WTC11 (cell line): ENCODE results near the gene ENTREP3. TPM values are rescaled to one million over a fixed set of nuclear protein-coding genes. Genes with fewer than 3 reads are reported as not detected.

ENCODE experiments used
- ATAC-seq: fragments of 200-7000 bp; cut with Tn5 transposase; 2 replicates; pipeline ENCODE4 v1.10.0; 2021; ENCODE audit warnings: mild to moderate bottlenecking, moderate library complexity
- CTCF ChIA-PET: fragments of 300-600 bp; sonication (Branson Sonifier 250); formaldehyde crosslinking; loops from one replicate; lab custom pipeline; 2021; ENCODE audit warnings: antibody characterized with exemption; lab: Charles Lee
- POLR2A ChIA-PET: fragments of 350-600 bp; sonication (Branson Sonifier 250); formaldehyde crosslinking; loops from one replicate; lab custom pipeline; 2021; ENCODE audit warnings: antibody characterized with exemption; lab: Charles Lee
- DNase-seq: peaks from one replicate; pipeline ENCODE4 v3.0.0; 2021; ENCODE audit warnings: low spot score
- H3K27ac Mint-ChIP-seq: 2 replicates; pipeline ENCODE4 v1.8.0; 2021; ENCODE audit warnings: mixed read lengths
- H3K27me3 Mint-ChIP-seq: 2 replicates; pipeline ENCODE4 v1.8.0; 2021; ENCODE audit warnings: low read depth, mild to moderate bottlenecking, moderate library complexity, mixed read lengths
- H3K36me3 Mint-ChIP-seq: 2 replicates; pipeline ENCODE4 v1.8.0; 2021; ENCODE audit warnings: mixed read lengths
- H3K4me1 Mint-ChIP-seq: 2 replicates; pipeline ENCODE4 v1.8.0; 2022; ENCODE audit warnings: mixed read lengths
- H3K4me3 Mint-ChIP-seq: 2 replicates; pipeline ENCODE4 v1.8.0; 2021; ENCODE audit warnings: mild to moderate bottlenecking, moderate library complexity, mixed read lengths
- H3K9me3 Mint-ChIP-seq: 2 replicates; pipeline ENCODE4 v1.8.0; 2021; ENCODE audit warnings: mixed read lengths
- AR ChIP-seq: fragments of 250-450 bp; sonication (Bioruptor Pico); IDR thresholded peaks from 2 replicates; pipeline ENCODE4 v1.9.0; 2021; ENCODE audit warnings: mild to moderate bottlenecking
- CREB1 ChIP-seq: sonication (generic); formaldehyde crosslinking; IDR thresholded peaks from 2 replicates; pipeline ENCODE4 v1.8.0; 2023; ENCODE audit warnings: mild to moderate bottlenecking, missing genetic modification reagents
- EMX1 ChIP-seq: fragments of 250-450 bp; sonication (Bioruptor Pico); IDR thresholded peaks from 2 replicates; pipeline ENCODE4 v1.8.0; 2021; ENCODE audit warnings: mild to moderate bottlenecking
- ETV6 ChIP-seq: sonication (generic); formaldehyde crosslinking; IDR thresholded peaks from 2 replicates; pipeline ENCODE4 v1.8.1; 2022; ENCODE audit warnings: mild to moderate bottlenecking, missing genetic modification reagents
- IRF2 ChIP-seq: sonication (generic); formaldehyde crosslinking; IDR thresholded peaks from 2 replicates; pipeline ENCODE4 v1.8.0; 2022; ENCODE audit warnings: low read depth, missing genetic modification reagents, borderline replicate concordance
- NR3C1 ChIP-seq: sonication (generic); formaldehyde crosslinking; conservative IDR thresholded peaks from 2 replicates; pipeline ENCODE4 v1.8.1; 2023; ENCODE audit warnings: low read depth, mild to moderate bottlenecking, missing genetic modification reagents
- PRDM15 ChIP-seq: sonication (generic); formaldehyde crosslinking; IDR thresholded peaks from 2 replicates; pipeline ENCODE4 v1.8.0; 2022; ENCODE audit warnings: missing genetic modification reagents
- PREB ChIP-seq: sonication (generic); formaldehyde crosslinking; IDR thresholded peaks from 2 replicates; pipeline ENCODE4 v1.8.1; 2022; ENCODE audit warnings: mild to moderate bottlenecking, missing genetic modification reagents, moderate library complexity, borderline replicate concordance
- ZNF232 ChIP-seq: sonication (generic); formaldehyde crosslinking; IDR thresholded peaks from 2 replicates; pipeline ENCODE4 v1.8.0; 2022; ENCODE audit warnings: mild to moderate bottlenecking, missing genetic modification reagents
- ZNF423 ChIP-seq: fragments of 250-450 bp; sonication (Bioruptor Pico); IDR thresholded peaks from 2 replicates; pipeline ENCODE4 v2.1.2; 2022; ENCODE audit warnings: mild to moderate bottlenecking, moderate library complexity
- ZNF532 ChIP-seq: fragments of 250-450 bp; sonication (Bioruptor Pico); IDR thresholded peaks from 2 replicates; pipeline ENCODE4 v1.9.0; 2021; ENCODE audit warnings: mild to moderate bottlenecking, borderline replicate concordance
- total RNA-seq: library from RNA; stranded (reverse); gene quantifications from 3 replicates; pipeline ENCODE4 v1.2.3, GENCODE V29; 2021

Gene ENTREP3
- total RNA-seq, 1 experiment from 2014 or later, result 67.8 TPM

- H3K36me3 Mint-ChIP-seq, result no peaks in the 10 kb centered on the region
- no peak overlapping the region for H3K4me3 Mint-ChIP-seq
- CTCF ChIA-PET, result interaction anchor here (1.1 to 3.9 kb wide), 4 partner anchors 19 to 54 kb away, joined by 3 to 27 read pairs (median 5); no protein-coding TSS in a partner anchor
- no peaks in the 10 kb centered on the region for H3K27me3 Mint-ChIP-seq
- TF ChIP-seq AR (CRISPR knock-in tag), result no peak
- no peak for TF ChIP-seq PRDM15
- TF ChIP-seq ZNF232 (CRISPR knock-in tag), result no peak
- TF ChIP-seq, all 79 proteins: peak for 0
- DNase-seq (no peak), ATAC-seq (no peak)
- peak overlapping the region; percentile 10; the same call in 1 of the 2 replicates for H3K27ac Mint-ChIP-seq
- no peaks in the 10 kb centered on the region for H3K9me3 Mint-ChIP-seq
- POLR2A ChIA-PET, result interaction anchor here (2.0 kb wide), 1 partner anchor 32 kb away, joined by 4 read pairs; the partner anchor contains the start of gene CLK2
- H3K4me1 Mint-ChIP-seq, result peaks cover 16% of the 10 kb centered on the region
These were observed 49.3 kb upstream of the ENTREP3 start for GRCh38 chr1:155304558-155305063.

- H3K9me3 Mint-ChIP-seq, result no peaks in the 10 kb centered on the region
- H3K4me3 Mint-ChIP-seq, result no peak within 1 kb of the TSS
- no peak for ATAC-seq
- no peak for DNase-seq
- H3K27me3 Mint-ChIP-seq, result peaks cover 12% of the 10 kb centered on the region
- H3K36me3 Mint-ChIP-seq, result no peaks in the 10 kb centered on the region
- no peak within 1 kb of the TSS; the same call in 1 of the 2 replicates for H3K27ac Mint-ChIP-seq
- CTCF ChIA-PET, result interaction anchor here (1.1 to 1.5 kb wide), 4 partner anchors 22 to 51 kb away, joined by 4 to 9 read pairs (median 4); no protein-coding TSS in a partner anchor
- H3K4me1 Mint-ChIP-seq, result peaks cover 20% of the 10 kb centered on the region
- no peak for TF ChIP-seq CREB1 (CRISPR knock-in tag)
- no peak for TF ChIP-seq ZNF423
- no peak for TF ChIP-seq IRF2 (CRISPR knock-in tag)
- no peak for TF ChIP-seq NR3C1 (CRISPR knock-in tag)
- TF ChIP-seq EMX1, result no peak
- TF ChIP-seq ZNF532 (CRISPR knock-in tag), result no peak
- TF ChIP-seq ETV6 (CRISPR knock-in tag), result no peak
- TF ChIP-seq PREB (CRISPR knock-in tag), result no peak
- POLR2A ChIA-PET, result no interaction called here
These were observed 46.1 kb upstream of the ENTREP3 start, which contains the start of gene PKLR for GRCh38 chr1:155301342-155301841. Gene PKLR, minus strand, starts transcription at chr1:155301438. Its CDS starts 43 bp downstream, at chr1:155301395.
